GM12878 (cell line): Measurements from ENCODE around the gene GASK1B. TPM values are rescaled to one million over a fixed set of nuclear protein-coding genes. Genes with fewer than 3 reads are reported as not detected.
A peak's percentile ranks its signal among the peaks of the same experiment; 100 is the strongest.

Experiments
- ATAC-seq: fragments of 200-7000 bp; cut with Tn5 transposase; 3 replicates; pipeline ENCODE4 v1.9.1; 2020; ENCODE audit warnings: mild to moderate bottlenecking, moderate library complexity
- BruUV-seq: library from RNA; stranded (reverse); fragments of 400-500 nt; replicated peaks from 2 replicates; lab custom pipeline; 2021; lab: Mats Ljungman, UMichigan
- CTCF ChIA-PET: fragments of 300-600 bp; sonication (Branson Sonifier 250); formaldehyde crosslinking; extraction: SDS; loops from one replicate; lab custom pipeline; 2021; ENCODE audit warnings: inconsistent platforms; lab: Yijun Ruan, JAX
- POLR2A ChIA-PET: fragments of 350-600 bp; formaldehyde crosslinking; extraction: SDS; loops from one replicate; lab custom pipeline; 2021; ENCODE audit warnings: inconsistent platforms; lab: Charles Lee
- RAD21 ChIA-PET: fragments of 300-600 bp; sonication (Branson Sonifier 250); formaldehyde crosslinking; loops from one replicate; lab custom pipeline; 2023; ENCODE audit warnings: antibody characterized with exemption; ENCODE audit not compliant: unreplicated experiment; lab: Charles Lee
- SMC1A ChIA-PET: fragments of 300-600 bp; sonication (Branson Sonifier 250); formaldehyde crosslinking; loops from one replicate; lab custom pipeline; 2023; ENCODE audit not compliant: unreplicated experiment, uncharacterized antibody; lab: Charles Lee
- DNase-seq: peaks from one replicate; pipeline ENCODE4 v3.0.0-alpha.2; 2011; ENCODE audit warnings: low read depth, low spot score
- FAIRE-seq: peaks from 3 replicates; lab custom pipeline; 2011; peaks lifted over from hg19 to GRCh38; lab: Jason Lieb, UNC
- H2AFZ ChIP-seq: 2 replicates; pipeline ENCODE4 v1.6.0; 2011; ENCODE audit warnings: low read depth, low read length, control low read depth; ENCODE audit not compliant: control insufficient read depth
- H3K27ac ChIP-seq: 2 replicates; pipeline ENCODE4 v1.5.1; 2011; ENCODE audit warnings: control low read depth; ENCODE audit not compliant: control insufficient read depth, insufficient read depth
- H3K27me3 ChIP-seq, 2 experiments: replicated peaks in 1 of 2; 2 replicates each; pipeline versions ENCODE4 v1.6.0 to v1.6.1; 2011; ENCODE audit warnings: low read length in 1 of 2; ENCODE audit not compliant: control insufficient read depth in 2 of 2, insufficient read depth in 2 of 2
- H3K36me3 ChIP-seq, 2 experiments: 2 replicates each; pipeline ENCODE4 v1.5.1; 2011; ENCODE audit warnings: low read length in 1 of 2; ENCODE audit not compliant: control insufficient read depth in 2 of 2, insufficient read depth in 2 of 2
- H3K4me1 ChIP-seq: 2 replicates; pipeline ENCODE4 v1.6.1; 2011; ENCODE audit warnings: mild to moderate bottlenecking, low read length, moderate library complexity, mixed read lengths; ENCODE audit not compliant: control insufficient read depth, insufficient read depth
- H3K4me2 ChIP-seq: 2 replicates; pipeline ENCODE4 v1.6.0; 2011; ENCODE audit warnings: control low read depth; ENCODE audit not compliant: control insufficient read depth, insufficient read depth
- H3K4me3 ChIP-seq: fragments of 200-600 bp; sonication (generic); 2 replicates; pipeline ENCODE4 v1.5.1; 2016
- H3K79me2 ChIP-seq: 2 replicates; pipeline ENCODE4 v1.6.0; 2011; ENCODE audit warnings: low read length; ENCODE audit not compliant: control insufficient read depth, insufficient read depth
- H3K9ac ChIP-seq: 2 replicates; pipeline ENCODE4 v1.8.0; 2011; ENCODE audit warnings: low read length, control low read depth, mixed read lengths; ENCODE audit not compliant: control insufficient read depth, insufficient read depth
- H3K9me3 ChIP-seq: replicated peaks from 3 replicates; pipeline ENCODE4 v1.5.1; 2011; ENCODE audit warnings: mild to moderate bottlenecking, low read length; ENCODE audit not compliant: control insufficient read depth, insufficient read depth
- H4K20me1 ChIP-seq: 2 replicates; pipeline ENCODE4 v1.6.0; 2011; ENCODE audit not compliant: control insufficient read depth, insufficient read depth
- CHD4 ChIP-seq: fragments of 200-600 bp; sonication (generic); IDR thresholded peaks from 2 replicates; pipeline ENCODE4 v1.6.1; 2016; ENCODE audit warnings: mild to moderate bottlenecking
- RAD21 ChIP-seq: IDR thresholded peaks from 2 replicates; pipeline ENCODE4 v1.6.1; 2011; ENCODE audit warnings: mild to moderate bottlenecking, low read depth, low read length, moderate library complexity; ENCODE audit not compliant: insufficient read depth
- WGBS: methylation state at CpG from one replicate; pipeline ENCODE4 v1.1.6; 2016; ENCODE audit warnings: low lambda C conversion rate; ENCODE audit not compliant: insufficient replicate concordance, insufficient coverage; ENCODE audit errors: missing lambda C conversion rate; 5-methylcytosine and 5-hydroxymethylcytosine counted together
- in situ Hi-C: fragments of 300-500 bp; cut with MboI; formaldehyde crosslinking; loops from 9 replicates; pipeline ENCODE4 v1.14.3; 2018; ENCODE audit warnings: mixed read lengths
- intact Hi-C: fragments of 100-400 bp; cut with micrococcal nuclease; formaldehyde crosslinking; loops from one replicate; pipeline ENCODE4 v1.14.2; 2022; ENCODE audit not compliant: unreplicated experiment
- polyA plus RNA-seq, 11 experiments: library from polyadenylated mRNA; depleted of rRNA in 4 of 11; unstranded in 6 of 11; stranded (reverse) in 5 of 11; fragments of >200 nt; fragmentation: Nextera tagmentation in 4 of 11; fragmentation: Illumina TruSeq in 1 of 11; extraction: Ambion mirVana in 4 of 11; extraction: Trizol in 1 of 11; gene quantifications; 1 replicate in 1 of 11; 2 replicates in 10 of 11; pipeline versions ENCODE4 v1.2.1 to v1.2.3, GENCODE V29; 2011 to 2016; ENCODE audit warnings: inconsistent platforms in 2 of 11, missing spikeins in 2 of 11, low read depth in 1 of 11
- total RNA-seq, 4 experiments: library from RNA; depleted of rRNA in 3 of 4; stranded (reverse); fragments of >200 nt in 3 of 4; fragmentation: Illumina TruSeq in 1 of 4; extraction: Trizol in 1 of 4; gene quantifications; 2 replicates each; pipeline versions ENCODE4 v1.2.1 to v1.2.3, GENCODE V29; 2013 to 2021
- TF ChIP-seq, protein P1 (sequence below), 3 experiments: IDR thresholded peaks in 2 of 3; conservative IDR thresholded peaks in 1 of 3; 2 replicates each; pipeline ENCODE4 v1.5.1; 2011; ENCODE audit warnings: low read depth in 3 of 3, low read length in 3 of 3, mild to moderate bottlenecking in 3 of 3, control low read depth in 2 of 3, moderate library complexity in 2 of 3, inconsistent platforms in 1 of 3, mixed read lengths in 1 of 3; ENCODE audit not compliant: control insufficient read depth in 2 of 3, insufficient read depth in 1 of 3; ENCODE audit errors: extremely low read depth in 1 of 3

GASK1B gene
- total and polyA plus RNA-seq, 10 of the 15 experiments (the other 5 are each of a cell fraction or from before 2014, with no cell fraction given): under 0.01 to 0.21 (median 0.07) TPM; not detected in 1

DNA sequence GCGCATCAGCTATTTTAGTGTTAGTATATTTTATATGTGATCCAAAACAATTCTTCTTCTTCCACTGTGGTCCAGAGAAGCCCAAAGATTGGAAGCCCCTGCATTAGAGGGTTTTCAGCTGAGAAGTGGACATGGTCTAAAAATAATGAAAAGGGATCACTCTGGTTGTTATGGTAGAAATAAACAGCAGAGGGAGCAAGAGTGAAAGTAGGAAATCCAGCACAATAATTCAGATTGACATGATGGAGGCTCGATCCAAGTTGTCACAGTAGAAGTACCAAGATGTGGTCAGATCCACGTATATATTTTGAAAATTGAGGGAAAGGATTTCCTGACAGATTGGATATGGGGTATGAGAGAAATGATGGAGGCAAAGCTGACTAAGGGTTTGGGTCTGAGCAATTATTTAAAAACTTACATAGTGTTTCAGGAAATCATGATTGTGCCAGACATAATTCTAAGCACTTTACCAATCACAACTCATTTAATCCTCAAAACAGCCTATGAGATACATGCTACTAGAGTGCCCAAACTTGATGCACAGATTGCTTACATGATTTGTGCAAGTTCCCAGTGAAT is 20.4 kb upstream of the GASK1B start:
- Histone ChIP-seq H3K9ac (no peak overlapping the region), H3K79me2 (no peaks in the 10 kb centered on the region), H3K4me1 (no peaks in the 10 kb centered on the region), H3K27ac (no peak overlapping the region), H4K20me1 (no peaks in the 10 kb centered on the region), H3K4me2 (no peak overlapping the region), H3K36me3 (no peaks in the 10 kb centered on the region), H3K9me3 (no peaks in the 10 kb centered on the region), H3K4me3 (no peak overlapping the region), H3K27me3 (no peaks in the 10 kb centered on the region), H2AFZ (no peak overlapping the region)
- ATAC-seq: peak; percentile 53
- BruUV-seq: no TSS peak
- intact Hi-C loops (loop anchor here (2.0 kb wide), 1 partner anchor 62 kb away; no protein-coding TSS in a partner anchor), in situ Hi-C loops (no loop called here)
- ChIA-PET RAD21 (interaction anchor here (0.7 kb wide), 1 partner anchor 51 kb away, joined by 3 read pairs; no protein-coding TSS in a partner anchor), POLR2A (no interaction called here), CTCF (interaction anchor here (0.7 to 2.8 kb wide), 4 partner anchors 11 to 63 kb away, joined by 3 to 14 read pairs (median 6); no protein-coding TSS in a partner anchor), SMC1A (interaction anchor here (1.3 kb wide), 1 partner anchor 225 kb away, joined by 3 read pairs; no protein-coding TSS in a partner anchor)
- WGBS: 30% methylated on average over 3 of the region's 3 CpGs
- TF ChIP-seq RAD21: peak; percentile 48
- no peak for TF ChIP-seq CHD4
- TF ChIP-seq, protein P1, sequence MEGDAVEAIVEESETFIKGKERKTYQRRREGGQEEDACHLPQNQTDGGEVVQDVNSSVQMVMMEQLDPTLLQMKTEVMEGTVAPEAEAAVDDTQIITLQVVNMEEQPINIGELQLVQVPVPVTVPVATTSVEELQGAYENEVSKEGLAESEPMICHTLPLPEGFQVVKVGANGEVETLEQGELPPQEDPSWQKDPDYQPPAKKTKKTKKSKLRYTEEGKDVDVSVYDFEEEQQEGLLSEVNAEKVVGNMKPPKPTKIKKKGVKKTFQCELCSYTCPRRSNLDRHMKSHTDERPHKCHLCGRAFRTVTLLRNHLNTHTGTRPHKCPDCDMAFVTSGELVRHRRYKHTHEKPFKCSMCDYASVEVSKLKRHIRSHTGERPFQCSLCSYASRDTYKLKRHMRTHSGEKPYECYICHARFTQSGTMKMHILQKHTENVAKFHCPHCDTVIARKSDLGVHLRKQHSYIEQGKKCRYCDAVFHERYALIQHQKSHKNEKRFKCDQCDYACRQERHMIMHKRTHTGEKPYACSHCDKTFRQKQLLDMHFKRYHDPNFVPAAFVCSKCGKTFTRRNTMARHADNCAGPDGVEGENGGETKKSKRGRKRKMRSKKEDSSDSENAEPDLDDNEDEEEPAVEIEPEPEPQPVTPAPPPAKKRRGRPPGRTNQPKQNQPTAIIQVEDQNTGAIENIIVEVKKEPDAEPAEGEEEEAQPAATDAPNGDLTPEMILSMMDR (IDR thresholded peaks at IDR 0.05 in 2 of 3, conservative IDR thresholded peaks at IDR 0.05 in 1 of 3; ENCODE audit: control insufficient read depth in 2 of 3, extremely low read depth in 1 of 3, insufficient read depth in 1 of 3, low read depth in 3 of 3, low read length in 3 of 3): peak; percentile 37 to 44 (median 40); a peak in 5 of 6 replicates
- FAIRE-seq: no peak
- no peak for DNase-seq
